Fibroblast of the aortic adventitia (primary cell): ENCODE data around the gene ACTG2. TPM values are rescaled to one million over a fixed set of nuclear protein-coding genes. Genes with fewer than 3 reads are reported as not detected.
"Not testable (repeated sequence)": the region's sequence is repeated elsewhere in the genome, so short reads cannot be mapped to it uniquely, and the experiment has no call there.

Experiments used
- DNase-seq: peaks from one replicate; pipeline ENCODE4 v3.0.0-alpha.2; 2010; ENCODE audit warnings: low read depth
- H3K4me3 ChIP-seq: 2 replicates; pipeline ENCODE4 v1.5.1; 2011; ENCODE audit warnings: low read depth, mild to moderate bottlenecking, control low read depth, low read length, moderate library complexity
- total RNA-seq: library from RNA; depleted of rRNA; stranded (reverse); fragments of >200 nt; gene quantifications from 2 replicates; pipeline ENCODE4 v1.2.3, GENCODE V29; 2012; ENCODE audit warnings: low replicate concordance
- TF ChIP-seq, protein P1 (sequence below): IDR thresholded peaks from 2 replicates; pipeline ENCODE4 v1.5.1; 2011; ENCODE audit warnings: mild to moderate bottlenecking, low read length, control low read depth, inconsistent platforms; ENCODE audit not compliant: insufficient read depth

Gene ACTG2
- total RNA-seq, 1 donor = 2.4 TPM

DNA sequence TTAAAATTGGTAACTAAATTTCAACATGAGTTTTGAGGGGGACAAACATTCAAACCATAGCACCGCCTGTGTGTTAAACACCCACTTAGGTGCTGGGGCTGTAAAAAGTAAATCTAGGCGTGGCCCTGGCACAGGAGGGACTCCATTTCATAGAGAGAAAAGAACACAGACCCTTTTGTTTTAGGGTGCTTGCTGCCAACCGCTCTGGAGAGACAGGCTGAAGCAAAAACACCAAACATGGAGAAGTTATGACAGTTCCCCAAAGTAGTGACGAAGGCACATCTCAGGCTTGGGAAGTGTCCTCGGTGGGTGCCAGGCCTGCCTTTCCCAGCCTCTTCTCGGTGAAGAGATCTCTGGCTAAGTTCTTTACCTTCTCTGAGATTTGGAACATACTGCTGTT, 5.1 kb downstream of the ACTG2 start:
- TF ChIP-seq, protein P1, sequence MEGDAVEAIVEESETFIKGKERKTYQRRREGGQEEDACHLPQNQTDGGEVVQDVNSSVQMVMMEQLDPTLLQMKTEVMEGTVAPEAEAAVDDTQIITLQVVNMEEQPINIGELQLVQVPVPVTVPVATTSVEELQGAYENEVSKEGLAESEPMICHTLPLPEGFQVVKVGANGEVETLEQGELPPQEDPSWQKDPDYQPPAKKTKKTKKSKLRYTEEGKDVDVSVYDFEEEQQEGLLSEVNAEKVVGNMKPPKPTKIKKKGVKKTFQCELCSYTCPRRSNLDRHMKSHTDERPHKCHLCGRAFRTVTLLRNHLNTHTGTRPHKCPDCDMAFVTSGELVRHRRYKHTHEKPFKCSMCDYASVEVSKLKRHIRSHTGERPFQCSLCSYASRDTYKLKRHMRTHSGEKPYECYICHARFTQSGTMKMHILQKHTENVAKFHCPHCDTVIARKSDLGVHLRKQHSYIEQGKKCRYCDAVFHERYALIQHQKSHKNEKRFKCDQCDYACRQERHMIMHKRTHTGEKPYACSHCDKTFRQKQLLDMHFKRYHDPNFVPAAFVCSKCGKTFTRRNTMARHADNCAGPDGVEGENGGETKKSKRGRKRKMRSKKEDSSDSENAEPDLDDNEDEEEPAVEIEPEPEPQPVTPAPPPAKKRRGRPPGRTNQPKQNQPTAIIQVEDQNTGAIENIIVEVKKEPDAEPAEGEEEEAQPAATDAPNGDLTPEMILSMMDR = no peak
- no peak overlapping the region for H3K4me3 ChIP-seq
- no peak for DNase-seq

DNA sequence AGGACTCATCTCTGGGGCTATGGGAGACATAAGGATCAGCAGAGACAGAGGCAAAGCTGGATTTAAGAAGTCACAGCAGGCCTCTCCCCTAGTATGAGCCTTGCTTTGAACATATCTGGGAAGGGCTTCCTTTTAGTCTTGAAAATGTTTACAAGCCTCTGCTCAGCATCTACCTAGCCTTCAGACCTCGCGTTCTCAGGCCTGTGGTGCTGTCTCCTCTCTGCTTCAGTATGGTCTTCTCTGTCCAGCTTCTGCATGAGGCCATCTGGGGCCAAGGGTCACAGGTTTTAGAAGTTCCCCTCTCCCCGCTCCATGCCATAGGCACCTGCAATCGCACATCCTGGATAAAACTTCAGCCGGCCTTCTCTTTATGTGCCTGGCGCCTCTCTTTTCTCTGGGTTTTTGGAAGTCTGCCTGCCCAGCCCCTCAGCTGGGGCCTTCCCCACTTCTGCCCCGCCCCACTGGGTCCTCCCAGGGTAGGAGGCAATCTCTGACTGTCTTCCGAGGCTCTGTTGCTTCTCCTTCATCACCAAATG, 7.1 kb downstream of the ACTG2 start:
- TF ChIP-seq, protein P1 = no peak
- DNase-seq = no peak
- no peak overlapping the region for H3K4me3 ChIP-seq

DNA sequence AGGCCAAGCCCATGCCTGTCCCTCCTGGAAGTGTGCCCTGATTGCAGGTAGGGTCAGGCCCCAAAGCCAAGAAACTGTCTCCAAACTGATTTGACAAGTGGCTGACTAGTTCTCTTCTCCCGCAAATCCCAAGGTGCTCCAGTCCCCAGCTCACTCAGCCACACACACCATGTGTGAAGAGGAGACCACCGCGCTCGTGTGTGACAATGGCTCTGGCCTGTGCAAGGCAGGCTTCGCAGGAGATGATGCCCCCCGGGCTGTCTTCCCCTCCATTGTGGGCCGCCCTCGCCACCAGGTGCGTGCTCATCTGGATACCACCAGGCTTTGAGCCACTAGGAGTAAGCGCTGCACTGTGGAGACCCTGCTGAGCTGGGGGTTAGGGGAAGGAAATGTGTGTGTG, 8.3 kb downstream of the ACTG2 start:
- DNase-seq = no peak
- H3K4me3 ChIP-seq = no peak overlapping the region
- TF ChIP-seq, protein P1 = no peak

DNA sequence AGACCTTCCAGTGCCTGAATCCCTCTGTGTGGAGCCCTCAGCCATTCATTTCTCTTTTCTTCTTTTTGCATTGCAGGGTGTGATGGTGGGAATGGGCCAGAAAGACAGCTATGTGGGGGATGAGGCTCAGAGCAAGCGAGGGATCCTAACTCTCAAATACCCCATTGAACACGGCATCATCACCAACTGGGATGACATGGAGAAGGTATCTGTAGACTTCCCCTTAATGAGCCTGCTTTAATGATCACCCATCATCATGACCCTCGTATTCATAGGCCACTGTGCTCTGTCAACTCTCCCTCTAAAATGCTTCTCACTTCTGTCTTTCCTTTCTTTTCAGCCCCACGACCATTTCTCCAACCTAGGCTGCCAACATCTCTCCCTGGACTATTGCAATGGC, 9.5 kb downstream of the ACTG2 start:
- no peak for DNase-seq
- no peak overlapping the region for H3K4me3 ChIP-seq
- TF ChIP-seq, protein P1 = no peak

DNA sequence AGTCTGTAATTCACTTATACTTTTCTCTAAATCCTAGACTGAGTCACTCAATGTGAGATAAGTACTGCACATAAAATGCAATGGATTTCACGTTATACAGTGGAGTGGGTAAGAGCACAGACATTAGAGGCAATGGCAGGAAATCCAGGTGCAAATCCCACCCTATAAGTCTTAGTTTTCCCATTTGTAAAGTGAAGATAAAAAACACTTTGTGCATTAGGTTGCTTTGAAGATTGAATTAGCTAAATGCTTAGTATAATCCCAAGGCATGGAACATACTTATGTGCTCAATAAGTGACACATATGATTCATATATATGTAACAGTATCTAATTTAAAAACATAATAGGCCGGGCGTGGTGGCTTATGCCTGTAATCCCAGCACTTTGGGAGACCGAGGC, 10.5 kb downstream of the ACTG2 start:
- H3K4me3 ChIP-seq = no peak overlapping the region
- TF ChIP-seq, protein P1 = no peak
- DNase-seq = no peak

DNA sequence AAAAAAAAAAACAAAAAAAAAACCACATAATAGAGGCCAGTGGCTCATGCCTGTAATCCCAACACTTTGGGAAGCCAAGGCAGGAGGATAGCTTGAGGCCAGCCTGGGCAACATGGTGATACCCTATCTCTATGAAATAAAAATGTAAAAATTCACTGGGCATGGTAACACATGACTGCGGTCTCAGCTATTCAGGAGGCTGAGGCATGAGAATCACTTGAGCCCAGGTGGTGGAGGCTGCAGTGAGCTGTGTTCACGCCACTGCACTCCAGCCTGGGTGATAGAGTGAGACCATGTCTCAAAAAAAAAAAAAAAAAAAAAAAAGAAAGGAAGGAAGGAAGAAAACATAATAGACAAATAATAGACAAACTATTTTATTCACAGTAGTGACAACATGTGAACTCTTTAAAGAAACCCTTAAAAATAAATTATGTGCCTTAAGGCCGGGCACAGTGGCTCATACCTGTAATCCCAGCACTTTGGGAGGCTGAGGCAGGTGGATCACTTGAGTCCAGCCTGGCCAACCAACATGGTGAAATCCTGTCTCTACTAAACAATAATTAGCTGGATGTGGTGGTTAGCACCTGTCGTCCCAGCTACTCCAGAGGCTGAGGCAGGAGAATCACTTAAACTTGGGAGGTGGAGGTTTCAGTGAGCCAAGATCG, 11.3 kb downstream of the ACTG2 start:
- DNase-seq = not testable (repeated sequence)

DNA sequence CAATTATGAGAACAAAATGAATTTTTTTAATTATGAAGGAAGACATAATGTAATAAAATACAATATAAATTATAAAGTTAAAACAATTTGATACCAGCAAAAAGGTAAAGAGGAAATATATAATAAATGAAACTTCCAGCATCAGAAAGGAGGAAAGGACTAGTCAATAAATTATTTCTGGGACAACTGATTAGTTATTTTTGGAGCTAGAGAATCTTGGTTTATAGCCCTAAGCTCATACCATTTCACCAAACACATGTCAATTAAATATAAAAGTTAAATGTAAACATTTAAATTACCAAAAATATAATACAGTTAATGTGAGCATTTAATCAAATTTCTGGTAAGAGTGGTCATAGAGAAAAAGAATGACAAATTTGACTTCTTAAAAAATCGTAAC, 12.1 kb downstream of the ACTG2 start:
- TF ChIP-seq, protein P1 = no peak
- no peak for DNase-seq
- no peak overlapping the region for H3K4me3 ChIP-seq

More for the DNA sequence above, 11.3 kb downstream of the ACTG2 start:
- H3K4me3 ChIP-seq = not testable (repeated sequence)
